ENCODE results near the gene GSTT4.

DNA sequence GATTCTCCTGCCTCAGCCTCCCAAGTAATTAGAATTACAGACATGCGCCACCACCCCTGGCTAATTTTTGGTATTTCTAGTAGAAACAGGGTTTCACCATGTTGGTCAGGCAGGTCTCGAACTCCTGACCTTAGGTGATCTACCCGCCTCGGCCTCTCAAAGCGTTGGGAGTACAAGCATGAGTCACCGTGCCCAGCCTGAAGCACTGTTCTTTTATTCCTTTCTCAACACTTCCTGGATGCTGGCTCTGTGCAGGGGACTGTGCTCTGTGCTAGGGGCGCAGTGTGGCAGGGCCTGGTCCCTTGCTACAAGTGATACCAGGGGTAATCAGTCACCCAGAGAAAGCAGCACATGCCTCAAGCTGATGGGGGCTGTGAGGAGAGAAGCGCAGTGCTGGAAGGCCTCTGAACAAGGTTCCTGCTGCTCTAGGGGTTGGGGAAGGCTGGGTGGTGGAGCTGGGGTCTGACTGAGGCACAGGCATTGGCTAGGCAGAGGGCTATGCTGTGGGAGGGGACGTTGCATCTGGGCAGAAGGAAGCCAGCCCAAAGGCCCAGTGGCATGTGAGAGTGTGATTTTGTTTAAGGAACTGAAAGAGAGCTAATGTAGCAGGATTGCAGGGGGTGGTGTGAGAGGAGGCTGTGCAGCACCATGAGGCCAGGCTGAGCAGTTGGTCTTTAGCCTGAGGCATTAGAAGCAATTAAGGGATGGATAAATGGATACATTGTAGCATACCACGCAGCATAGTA lies 48.4 kb upstream of the GSTT4 start:
- TF ChIP-seq GATA2 (IDR thresholded peaks at IDR 0.05; ENCODE audit: low read depth, low read length) (no peak), GATA3 (IDR thresholded peaks at IDR 0.05; ENCODE audit: low read depth, low read length) (no peak)
